T-helper 9 cell (primary cell): ENCODE measurements around the gene OR4N5.
"Not testable (repeated sequence)": the region's sequence is repeated elsewhere in the genome, so short reads cannot be mapped to it uniquely, and the experiment has no call there.

Source experiments
- DNase-seq: peaks from one replicate; pipeline ENCODE4 v3.0.0-alpha.2; 2020
- total RNA-seq, 2 donors: gene quantifications; one replicate each; lab custom pipeline; 2026; lab: John Stamatoyannopoulos, UW

Gene OR4N5, protein sequence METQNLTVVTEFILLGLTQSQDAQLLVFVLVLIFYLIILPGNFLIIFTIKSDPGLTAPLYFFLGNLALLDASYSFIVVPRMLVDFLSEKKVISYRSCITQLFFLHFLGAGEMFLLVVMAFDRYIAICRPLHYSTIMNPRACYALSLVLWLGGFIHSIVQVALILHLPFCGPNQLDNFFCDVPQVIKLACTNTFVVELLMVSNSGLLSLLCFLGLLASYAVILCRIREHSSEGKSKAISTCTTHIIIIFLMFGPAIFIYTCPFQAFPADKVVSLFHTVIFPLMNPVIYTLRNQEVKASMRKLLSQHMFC
- total RNA-seq = 0 reads per million in 2 donors

- no peak for DNase-seq
Measured at GRCh38 chr14:20138520-20138919, at the start of gene OR4N5. TSS of gene OR4N5 (plus strand) at chr14:20138820. CDS start at chr14:20143736, 4,916 bp downstream.

- DNase-seq = no peak
Measured at GRCh38 chr14:20092050-20092449, 46.6 kb upstream of the OR4N5 start.

DNA sequence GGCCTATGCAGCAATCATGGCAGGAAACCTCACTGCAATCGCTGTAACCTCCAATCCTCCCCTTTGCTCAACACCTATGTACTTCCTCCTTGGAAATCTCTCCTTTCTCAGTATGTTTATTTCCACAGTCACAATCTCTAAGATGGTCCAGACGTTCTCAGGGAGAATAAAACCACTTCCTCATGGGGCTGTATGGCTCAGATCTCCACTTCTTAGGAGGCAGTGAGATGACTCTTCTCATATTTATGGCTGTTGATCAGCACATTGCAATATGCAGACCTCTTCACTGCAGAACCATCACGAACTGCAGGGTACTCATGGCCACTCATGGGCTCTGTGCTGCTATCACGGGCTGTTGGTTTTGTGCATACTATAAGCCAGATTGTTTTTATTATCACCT is 45.2 kb upstream of the OR4N5 start:
- DNase-seq = no peak

GRCh38 chr14:20098926-20099770 is 39.5 kb upstream of the OR4N5 start:
- DNase-seq = not testable (repeated sequence)

GRCh38 chr14:20110438-20110837 is 28.2 kb upstream of the OR4N5 start, which contains the start of gene OR4K17:
TSS of gene OR4K17 (plus strand) at chr14:20110739. CDS start at chr14:20117500, 6,761 bp downstream.
- DNase-seq = no peak

DNA sequence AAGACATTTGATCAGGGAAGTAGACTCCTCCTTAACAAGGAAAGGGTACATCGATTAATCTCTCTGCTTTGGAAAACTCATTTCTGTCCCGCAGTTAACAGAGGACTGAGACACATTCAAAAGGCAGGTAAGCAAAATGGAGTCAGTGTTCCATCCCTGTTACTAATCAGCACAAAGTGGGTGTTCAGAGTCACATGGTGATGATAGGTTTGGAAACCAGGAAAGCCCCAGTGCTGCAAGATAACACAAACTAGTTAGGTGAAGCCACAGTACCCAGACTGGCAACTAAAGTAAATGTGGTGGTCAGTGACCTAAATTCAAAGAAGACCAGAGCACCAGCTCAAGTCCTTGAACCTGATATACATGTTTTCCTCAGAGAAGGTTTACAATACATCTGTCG is 26.3 kb upstream of the OR4N5 start:
- no peak for DNase-seq

- no peak for DNase-seq
Measured at GRCh38 chr14:20116748-20117147, 21.9 kb upstream of the OR4N5 start.

DNA sequence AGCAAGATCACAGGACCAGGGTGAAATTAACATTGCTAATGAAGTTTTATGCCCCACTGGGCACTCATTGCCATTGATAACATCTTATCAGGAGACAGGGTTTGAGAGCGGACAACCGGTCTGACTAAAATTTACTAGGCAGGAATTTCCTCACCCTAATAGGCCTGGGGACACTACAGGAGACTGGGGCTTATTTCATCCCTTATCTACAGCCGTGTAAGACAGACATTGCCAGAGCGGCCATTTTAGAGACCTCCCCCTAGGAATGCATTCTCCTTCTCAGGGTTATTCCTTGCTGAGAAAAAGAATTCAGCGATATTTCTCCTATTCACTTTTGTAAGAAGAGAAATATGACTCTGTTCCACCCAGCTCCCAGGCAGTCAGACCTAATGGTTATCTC is 19.8 kb upstream of the OR4N5 start:
- DNase-seq = no peak

DNA sequence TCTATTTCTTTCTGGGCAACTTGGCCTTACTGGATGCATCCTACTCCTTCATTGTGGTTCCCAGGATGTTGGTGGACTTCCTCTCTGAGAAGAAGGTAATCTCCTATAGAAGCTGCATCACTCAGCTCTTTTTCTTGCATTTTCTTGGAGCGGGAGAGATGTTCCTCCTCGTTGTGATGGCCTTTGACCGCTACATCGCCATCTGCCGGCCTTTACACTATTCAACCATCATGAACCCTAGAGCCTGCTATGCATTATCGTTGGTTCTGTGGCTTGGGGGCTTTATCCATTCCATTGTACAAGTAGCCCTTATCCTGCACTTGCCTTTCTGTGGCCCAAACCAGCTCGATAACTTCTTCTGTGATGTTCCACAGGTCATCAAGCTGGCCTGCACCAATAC is 5.3 kb downstream of the OR4N5 start:
- DNase-seq = no peak

- no peak for DNase-seq
Measured at GRCh38 chr14:20144820-20145219, 6.2 kb downstream of the OR4N5 start.

- no peak for DNase-seq
Measured at GRCh38 chr14:20164462-20164861, 25.8 kb downstream of the OR4N5 start.

GRCh38 chr14:20167091-20167490 is 28.5 kb downstream of the OR4N5 start:
- no peak for DNase-seq

GRCh38 chr14:20169852-20170251 is 31.2 kb downstream of the OR4N5 start:
- DNase-seq = not testable (repeated sequence)

DNA sequence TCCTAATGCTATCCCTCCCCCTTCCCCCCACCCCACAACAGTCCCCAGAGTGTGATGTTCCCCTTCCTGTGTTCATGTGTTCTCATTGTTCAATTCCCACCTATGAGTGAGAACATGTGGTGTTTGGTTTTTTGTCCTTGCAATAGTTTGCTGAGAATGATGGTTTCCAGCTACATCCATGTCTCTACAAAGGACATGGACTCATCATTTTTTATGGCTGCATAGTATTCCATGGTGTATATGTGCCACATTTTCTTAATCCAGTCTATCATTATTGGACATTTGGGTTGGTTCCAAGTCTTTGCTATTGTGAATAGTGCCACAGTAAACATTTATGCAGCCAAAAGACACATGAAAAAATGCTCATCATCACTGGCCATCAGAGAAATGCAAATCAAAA is 35.6 kb downstream of the OR4N5 start:
- DNase-seq = not testable (repeated sequence)

GRCh38 chr14:20176330-20176729 is 37.7 kb downstream of the OR4N5 start:
- no peak for DNase-seq

- DNase-seq = no peak
Measured at GRCh38 chr14:20177433-20177974, 38.9 kb downstream of the OR4N5 start.

- no peak for DNase-seq
Measured at GRCh38 chr14:20179218-20179617, 40.6 kb downstream of the OR4N5 start.

GRCh38 chr14:20179880-20180279 is 41.3 kb downstream of the OR4N5 start:
- DNase-seq = no peak

DNA sequence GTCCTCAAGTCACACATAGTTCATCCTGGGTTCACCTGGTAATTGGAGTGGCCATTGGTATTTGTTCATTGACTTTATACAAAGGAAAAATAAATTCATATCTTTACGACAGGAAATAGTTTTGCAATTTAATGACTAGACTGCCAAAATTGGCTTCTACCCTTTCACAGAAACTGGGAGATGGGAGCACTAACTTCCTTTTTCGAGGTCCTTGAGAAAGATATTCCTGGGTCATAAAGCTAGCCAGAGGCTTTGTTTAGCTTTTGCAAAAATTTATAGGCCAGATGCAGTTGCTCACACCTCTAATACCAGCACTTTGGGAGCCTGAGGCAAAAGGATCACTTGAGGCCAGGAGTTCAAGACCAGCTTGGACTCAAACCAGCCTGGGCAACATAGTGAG is 41.9 kb downstream of the OR4N5 start:
- no peak for DNase-seq

- DNase-seq = no peak
Measured at GRCh38 chr14:20184181-20184580, 45.6 kb downstream of the OR4N5 start.

DNA sequence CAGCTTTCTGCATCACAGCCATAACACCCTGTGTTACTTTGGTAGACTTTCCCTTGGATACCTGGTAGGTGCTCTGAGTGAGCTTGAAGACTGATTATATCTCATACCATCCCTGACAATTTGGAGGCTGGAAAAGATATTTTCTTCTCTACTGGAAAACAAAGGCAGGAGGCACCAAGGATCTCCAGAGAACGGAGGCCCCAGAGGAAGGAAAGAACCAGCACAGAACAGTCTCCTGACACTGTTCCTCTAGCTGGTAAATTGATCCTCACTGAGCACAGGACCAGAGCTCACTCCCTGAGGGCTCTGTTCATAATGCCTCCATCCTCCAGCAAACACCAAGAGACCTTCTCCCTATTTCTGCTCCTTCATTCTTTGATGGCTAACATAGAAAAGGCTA is 52.0 kb downstream of the OR4N5 start, which contains the start of gene OR11G2:
Gene OR11G2 (plus strand): TSS at position 301 of the 400 bp plus-strand sequence. CDS start 6,542 bp downstream, outside the sequence.
- no peak for DNase-seq

DNA sequence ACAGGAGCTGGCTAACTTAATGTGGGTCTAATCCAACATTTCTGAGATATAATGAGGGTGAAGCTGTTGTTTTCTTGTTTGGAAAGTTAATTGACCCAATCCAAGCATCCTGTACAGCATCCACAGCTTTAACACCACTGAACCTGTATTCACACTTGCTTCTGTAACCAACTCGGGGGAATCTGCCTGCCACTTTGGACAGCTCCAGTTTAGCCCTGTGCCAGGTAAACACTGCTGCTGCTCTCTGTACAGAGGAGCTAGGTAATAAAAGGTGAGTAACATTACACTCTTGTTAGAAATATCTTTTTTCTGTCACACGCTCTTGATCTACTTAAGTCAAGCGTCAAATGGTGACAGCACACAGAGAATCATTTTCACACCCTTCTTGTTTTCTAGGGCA is 52.8 kb downstream of the OR4N5 start:
- DNase-seq = no peak

GRCh38 chr14:20194101-20194500 is 55.5 kb downstream of the OR4N5 start:
- no peak for DNase-seq
